Astrocyte of the hippocampus (primary cell): Measurements from ENCODE around the gene GSTT4.
"Not testable (repeated sequence)": the region's sequence is repeated elsewhere in the genome, so short reads cannot be mapped to it uniquely, and the experiment has no call there.

ENCODE experiments used
- DNase-seq: peaks from one replicate; pipeline ENCODE4 v3.0.0; 2011; ENCODE audit warnings: low read depth, low spot score

GSTT4 gene

DNA sequence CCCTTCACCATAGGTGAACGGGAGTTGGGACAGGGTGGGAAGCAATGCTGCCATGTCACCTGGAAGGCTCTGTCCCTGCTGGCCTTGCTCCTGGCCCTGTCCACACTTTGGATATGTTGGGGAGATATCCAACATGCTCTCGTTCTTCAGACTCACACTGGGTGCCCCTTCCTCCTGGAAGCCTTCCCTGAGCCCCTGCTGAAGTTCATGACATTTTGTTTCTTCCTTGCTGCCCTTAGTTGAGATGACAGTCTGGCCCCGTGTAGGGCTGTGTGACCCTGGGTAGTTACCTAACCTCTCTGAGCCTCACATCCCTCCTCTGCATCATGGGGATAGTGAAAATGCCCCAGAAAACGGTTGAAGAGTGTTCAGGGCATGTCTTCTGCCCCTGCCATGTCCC lies 51.8 kb downstream of the GSTT4 start:
- DNase-seq, result not testable (repeated sequence)

DNA sequence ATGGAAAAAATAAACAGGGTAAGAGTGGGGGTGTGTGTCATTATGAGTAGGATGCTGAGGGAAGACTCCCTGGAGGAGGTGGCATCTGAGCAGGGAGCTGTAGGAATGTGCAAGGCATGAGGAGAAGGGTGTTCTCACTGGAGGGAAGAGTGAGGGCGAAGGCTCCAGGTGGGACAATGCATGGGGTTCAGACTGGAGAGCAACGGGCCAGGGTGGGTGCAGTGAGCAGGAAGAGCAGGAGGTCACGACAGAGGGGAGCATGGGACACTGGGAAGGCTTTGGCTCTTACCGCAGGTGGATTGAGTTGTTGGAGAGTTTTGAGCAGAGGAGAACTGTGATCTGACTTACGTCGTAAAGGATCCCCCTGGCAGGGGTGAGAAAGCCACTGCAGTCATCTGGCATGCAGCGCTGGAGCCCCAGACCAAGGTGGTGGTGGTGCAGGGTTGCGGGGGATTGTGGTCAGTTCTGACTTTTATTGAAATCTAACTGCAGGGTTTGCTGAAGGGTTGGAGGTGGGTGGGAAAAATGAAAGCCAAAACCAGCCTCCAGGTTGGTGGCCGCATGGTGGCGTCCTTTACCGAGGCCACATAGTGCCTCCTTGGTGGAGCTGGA lies 52.4 kb downstream of the GSTT4 start:
- DNase-seq, result not testable (repeated sequence)

DNA sequence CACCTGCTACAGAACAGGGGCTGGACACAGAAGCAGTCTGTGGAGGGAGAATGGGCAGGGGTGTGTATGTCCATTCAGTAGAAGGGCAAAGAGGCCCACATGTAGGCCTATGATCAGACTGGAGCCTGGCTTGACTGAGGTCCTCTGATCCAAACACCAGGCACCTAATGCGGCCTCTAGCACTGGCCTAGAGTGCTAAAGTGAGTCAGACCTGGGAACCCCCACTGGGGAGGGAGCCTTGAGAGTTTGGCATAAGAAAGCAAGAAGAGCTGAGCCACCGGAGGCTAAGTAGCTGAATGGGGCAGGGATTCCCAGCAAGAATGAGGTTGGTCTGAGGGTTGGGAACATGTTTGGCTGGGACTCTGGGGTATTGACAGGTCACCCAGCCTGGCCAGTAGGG lies 53.9 kb downstream of the GSTT4 start:
- DNase-seq, result not testable (repeated sequence)

DNA sequence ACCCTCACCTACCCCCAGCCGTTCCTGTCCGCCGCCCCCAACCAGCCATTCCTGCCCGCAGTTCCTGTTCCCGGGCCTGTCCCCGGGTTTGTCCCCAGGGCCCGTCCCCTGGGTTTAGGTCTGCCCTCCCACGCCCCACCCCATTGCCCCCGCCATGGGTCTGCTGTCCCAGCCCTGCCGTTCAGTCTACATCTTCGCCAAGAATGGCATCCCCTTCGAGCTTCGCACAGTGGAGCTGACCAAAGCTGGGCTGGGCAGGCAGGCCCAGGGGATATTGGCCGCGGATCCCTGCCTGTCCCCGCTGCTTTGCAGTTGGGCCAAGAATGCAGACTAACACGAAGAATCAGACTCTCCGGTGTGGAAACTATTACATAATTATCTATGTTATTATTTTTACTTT lies 55.5 kb downstream of the GSTT4 start:
- not testable (repeated sequence) for DNase-seq
